HG03565 (cell line): ENCODE results near the gene CEP104.
"Not testable (repeated sequence)": the region's sequence is repeated elsewhere in the genome, so short reads cannot be mapped to it uniquely, and the experiment has no call there.

Experiments used
- ATAC-seq: cut with Tn5 transposase; IDR thresholded peaks from one replicate; pipeline ENCODE4 v1.9.1; 2021; ENCODE audit warnings: mild to moderate bottlenecking, moderate library complexity; ENCODE audit not compliant: unreplicated experiment

The CEP104 gene

DNA sequence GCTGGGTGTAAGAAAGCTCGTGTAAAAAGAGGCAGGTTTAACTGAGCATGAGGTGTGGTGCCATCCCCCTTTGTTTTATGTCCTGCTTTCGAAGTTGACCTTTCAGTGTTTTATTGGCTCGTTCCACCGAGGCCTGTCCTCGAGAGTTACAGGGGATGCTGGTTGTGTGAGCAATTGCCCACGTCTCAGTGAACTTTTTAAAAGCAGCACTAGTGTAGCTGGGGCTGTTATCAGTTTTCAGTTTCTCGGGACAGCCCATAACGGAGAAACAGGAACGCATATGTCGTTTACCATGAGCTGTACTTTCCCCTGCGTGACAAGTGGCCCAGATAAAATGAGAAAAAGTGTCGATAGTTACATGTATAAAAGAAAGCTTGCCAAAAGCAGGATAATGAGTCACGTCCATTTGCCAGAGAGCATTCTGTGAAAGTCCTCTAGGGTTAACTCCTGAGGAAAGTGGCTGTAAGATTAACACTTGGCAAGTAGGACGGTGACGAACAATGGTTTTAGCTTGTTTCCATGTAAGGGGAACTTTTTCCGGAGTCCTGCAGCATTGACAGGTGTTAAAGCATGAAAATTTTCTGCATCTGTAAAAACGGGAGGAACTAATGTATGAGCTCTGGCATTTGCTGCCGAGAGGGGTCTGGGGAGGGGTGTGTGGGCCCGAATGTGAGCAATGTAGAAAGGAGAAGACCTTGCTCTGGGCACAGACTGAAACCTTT, 52.9 kb downstream of the CEP104 start:
- no peak for ATAC-seq

DNA sequence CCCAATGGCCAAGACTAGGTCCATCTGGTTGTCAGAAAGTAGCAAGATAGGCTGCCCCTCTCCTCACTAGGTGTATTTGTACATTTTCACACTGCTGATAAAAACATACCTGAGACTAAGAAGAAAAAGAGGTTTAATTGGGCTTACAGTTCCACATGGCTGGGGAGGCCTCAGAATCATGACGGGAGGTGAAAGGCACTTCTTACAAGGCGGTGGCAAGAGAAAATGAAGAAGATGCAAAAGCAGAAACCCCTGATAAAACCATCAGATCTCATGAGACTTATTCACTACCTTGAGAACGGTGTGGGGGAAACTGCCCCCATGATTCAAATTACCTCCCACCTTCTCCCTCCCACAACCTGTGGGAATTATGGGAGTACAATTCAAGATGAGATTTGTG, 56.2 kb downstream of the CEP104 start:
- not testable (repeated sequence) for ATAC-seq

DNA sequence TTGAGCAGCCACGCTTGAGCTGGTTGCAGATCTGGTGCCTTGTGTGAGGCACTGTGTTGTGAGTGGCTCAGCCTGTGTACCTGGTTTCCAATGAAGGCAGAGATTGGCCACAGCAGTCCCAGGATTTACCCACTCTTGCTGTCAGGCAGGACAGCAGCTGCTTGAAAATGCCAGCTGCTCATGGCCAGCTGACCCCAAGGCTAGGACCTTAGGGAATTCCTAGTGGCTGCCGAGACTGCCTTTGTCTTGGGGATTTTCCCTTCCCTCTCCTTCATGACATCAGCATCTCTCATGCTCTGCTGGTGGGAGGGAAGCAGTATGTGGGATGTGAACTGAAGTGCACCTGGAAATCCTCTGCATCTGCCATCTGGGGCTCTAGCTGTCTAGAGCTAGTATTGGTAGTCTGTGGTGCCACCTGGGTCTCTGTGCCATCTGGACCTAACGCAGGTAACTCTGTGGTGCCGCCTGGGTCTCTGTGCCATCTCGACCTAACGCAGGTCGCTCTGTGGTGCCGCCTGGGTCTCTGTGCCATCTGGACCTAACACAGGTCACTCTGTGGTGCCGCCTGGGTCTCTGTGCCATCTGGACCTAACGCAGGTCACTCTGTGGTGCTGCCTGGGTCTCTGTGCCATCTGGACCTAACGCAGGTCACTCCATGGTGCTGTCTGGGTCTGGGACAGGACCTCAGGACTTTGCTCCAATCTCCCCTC, 56.9 kb downstream of the CEP104 start:
- ATAC-seq = no peak

DNA sequence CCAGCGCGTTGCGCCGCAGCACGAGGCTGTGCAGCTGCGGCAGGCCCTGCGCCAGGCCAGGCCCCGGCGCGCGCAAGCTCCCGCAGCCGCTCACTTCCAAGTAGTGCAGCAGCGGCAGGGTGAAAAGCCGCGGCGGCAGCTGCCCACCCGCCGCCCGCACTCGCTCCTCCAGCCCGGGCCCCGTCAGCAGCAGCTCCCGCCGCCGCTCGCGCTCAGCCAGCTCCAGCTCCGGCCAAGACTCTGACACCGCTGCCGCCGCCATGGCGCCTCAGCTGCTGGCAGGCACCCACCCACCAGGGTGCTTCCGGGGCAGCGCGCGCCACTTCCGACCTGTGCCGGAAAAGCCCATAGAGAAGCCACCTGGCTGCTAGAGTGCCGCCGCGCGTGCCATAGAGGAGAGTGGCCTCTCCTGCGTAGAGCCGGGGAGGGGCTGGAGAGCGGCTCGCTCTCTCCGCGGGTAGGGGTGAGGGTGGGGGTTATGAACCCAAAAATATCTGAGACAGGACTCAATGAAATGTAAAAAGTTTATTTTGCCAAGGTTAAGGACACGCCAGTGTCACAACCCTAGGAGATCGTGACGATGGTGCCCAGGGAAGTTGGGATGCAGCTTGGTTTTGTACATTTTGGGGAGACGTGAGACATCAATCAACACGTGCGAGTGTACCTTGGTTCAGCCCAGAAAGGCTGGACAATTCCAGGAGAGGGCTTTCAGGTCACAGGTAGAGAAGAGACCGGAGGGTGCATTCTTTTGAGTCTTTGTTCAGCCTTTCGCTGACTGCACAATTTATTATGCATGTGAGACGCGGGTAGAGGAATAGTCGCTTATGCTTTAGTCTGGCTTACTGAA, 60.6 kb downstream of the CEP104 start, which contains the start of gene LRRC47:
TSS of gene LRRC47 (minus strand) at position 284 of the 847 bp plus-strand sequence. CDS start at position 262, 22 bp downstream.
- ATAC-seq = peak; percentile 91

DNA sequence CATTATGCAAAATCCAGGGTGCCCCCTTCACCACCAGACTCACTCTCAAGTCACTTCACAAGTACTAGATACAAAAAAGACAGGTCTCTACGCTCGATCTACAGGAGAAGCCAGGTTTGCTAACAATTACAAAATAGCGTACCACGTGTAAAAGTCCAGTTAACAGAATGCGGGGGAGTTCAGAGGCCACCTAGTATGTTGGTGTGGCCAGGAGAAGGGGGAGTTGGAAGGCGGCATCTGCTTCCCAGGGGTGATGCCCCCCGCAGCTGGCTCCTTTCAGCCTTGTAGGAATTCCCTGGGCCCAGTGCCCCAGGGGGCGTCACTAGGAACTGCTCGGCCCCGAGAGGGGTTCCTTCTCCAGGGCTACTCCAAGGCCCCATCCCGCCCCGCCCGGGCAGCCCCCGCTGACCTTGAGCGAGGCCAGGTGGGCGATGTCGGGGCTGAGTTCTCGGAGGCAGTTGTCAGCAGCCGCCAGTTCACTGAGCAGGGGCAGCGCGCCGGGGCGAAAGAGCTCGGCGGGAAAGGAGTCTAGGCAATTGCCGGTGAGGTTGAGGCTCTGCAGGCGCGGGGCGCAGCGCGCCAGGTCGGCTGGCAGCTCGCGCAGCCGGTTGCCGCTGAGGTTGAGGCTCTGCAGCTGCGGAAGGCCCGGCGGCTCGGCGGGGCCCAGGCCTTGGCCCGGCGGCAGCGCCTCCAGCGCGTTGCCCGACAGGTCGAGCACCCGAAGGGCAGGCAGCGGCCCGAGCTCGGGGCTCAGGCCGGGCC, 61.4 kb downstream of the CEP104 start:
- ATAC-seq = peak; percentile 4

DNA sequence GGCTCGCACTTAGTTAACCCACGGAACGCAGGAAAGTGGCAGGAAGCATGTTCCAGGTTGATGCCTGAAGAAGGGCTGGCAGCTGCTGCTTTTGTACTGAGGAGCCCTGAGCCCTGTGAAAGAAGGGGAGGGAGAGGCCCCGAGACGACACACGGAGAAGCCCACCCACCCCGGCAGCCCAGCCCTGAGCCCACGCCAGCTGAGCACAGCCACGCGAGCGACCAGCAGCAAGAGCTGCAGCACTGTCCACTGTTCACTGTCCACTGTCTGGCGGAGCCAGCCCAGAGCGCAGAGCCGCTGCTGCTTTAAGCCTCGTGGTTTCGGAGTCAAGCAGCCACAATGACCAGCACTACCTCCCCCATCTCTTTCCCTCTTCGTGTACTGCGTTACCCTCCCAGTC, 66.1 kb downstream of the CEP104 start:
- no peak for ATAC-seq

- no peak for ATAC-seq
These were observed 66.5 kb downstream of the CEP104 start for GRCh38 chr1:3790500-3790923.

DNA sequence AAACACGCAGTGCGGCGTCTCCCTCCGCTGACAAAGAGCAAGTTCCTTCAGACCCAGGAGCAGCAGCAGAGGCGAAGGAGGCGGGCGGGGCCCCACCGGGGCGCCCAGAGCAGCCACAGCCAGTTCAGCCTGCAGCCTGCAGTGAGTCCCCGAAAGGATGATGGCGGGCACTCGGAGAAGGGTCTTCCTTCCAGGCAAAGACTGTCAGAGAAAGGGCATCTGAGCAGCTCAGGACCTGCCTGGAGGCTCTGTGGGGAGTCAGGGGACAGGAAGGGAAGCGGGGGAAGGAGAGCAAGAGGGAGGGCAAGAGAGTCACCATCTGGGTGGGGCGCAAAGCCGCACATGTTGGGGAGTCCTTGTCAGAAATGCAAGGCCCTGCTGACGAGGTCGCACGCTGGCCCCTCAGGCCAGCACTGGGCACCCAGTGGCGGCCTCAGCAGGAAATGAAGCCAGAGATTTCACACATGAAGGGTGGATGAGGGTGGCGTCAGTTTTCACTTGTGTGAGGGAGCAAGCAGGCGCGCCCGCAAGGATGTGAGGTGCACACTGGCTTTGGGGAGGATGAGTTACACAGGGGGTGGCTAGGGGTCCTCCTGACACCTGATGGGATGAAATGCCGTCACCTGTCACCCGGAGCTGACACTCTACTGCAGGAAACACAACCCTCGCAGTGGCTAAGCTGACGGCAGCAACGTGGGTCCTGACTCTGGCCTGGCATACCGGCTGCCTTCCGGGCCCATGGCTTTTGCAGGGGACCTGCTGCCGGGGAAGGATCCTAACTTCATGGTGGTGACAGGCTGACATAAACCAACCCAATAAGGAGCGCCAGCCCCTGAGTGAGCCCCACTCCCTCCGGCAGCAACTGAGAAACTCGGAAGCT, 67.3 kb downstream of the CEP104 start:
- no peak for ATAC-seq

DNA sequence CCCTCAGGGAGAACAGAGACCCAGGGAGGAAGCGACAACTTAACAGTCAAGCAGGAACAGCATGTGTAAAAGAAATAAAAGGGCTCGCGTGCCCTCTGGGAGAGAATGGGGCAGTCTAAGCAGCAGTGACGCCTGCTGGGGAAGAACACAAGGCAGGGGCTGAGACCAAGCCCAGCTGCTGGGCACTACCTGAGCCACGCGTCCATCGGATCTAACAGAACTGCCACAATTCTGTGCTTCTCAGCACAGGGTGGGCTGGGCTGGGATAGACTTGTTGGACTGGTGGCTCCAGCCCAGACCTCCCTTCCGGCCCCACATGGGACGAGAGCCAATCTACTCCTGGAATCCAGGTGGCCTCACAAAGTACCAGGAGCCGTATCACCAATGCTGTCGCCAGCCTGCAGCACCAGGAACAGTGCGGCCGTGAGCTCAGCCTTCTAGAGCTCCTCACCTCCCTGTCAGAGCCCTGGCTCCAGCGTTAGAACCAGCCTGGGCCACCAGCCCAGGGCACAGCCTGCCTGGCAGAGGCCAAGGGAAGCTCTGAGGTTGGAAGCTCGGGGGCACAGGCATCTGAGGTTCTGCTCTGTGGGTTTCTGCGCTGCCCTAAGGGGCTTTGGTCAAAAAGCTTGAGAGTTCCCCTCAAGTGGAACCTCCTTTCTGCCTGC, 68.1 kb downstream of the CEP104 start:
- no peak for ATAC-seq

DNA sequence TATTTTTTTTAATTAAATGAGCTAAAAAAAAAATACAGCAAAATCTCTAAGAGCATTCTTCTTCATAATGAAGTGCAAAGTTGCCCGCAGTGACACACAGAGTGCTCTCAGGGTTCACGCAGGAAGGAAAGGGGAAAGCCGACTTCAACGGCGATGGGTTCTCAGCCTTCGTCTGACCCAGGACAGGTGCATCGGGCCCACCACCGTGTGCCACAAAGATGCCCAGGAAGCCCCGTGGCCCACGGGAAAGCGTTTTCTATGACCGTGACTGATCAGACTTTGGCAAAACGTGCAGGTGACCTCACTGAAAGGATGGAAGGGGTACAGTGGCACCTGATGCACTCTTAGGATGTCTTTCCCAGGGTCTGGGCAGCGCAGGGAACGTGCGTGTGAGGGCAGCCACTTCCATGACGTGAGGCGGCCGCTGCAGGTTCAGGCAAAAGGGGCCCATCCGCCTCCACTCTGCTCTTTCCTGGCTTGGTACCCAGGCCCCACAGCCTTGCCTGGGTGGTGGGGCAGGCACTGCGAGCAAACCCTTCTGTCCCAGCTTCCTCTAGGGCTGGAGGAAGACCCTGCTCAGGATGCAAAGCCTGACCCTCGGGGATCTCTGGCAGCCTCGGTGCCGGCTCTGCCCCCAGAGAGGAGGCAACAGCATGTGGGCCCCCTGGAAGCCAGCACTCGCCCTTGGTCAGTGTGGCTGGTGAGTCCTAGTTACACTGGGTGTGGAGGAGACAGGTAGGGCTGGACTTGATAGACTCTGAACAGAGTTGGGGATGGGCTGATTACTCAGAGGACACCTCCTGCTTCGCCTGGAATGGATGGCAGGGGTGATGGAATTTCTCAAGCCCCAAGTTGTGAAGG, 69.0 kb downstream of the CEP104 start:
- no peak for ATAC-seq

DNA sequence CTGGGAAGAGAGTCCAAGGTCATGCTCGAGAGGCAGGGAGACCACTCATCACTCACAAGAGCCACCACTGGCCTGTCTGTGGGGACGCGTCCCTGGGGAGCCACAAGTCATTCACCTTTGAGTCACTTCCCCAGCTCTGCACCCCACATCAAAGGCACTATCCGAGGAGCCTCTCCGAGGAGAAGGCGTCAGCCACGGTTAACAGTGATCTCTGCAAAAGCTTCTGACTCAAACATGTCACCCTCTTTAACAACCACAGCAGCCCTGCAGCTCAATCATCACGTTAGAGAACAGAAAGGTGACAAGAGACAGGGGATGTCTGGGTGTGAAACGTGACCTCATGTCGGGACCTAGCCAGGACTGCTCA, 69.7 kb downstream of the CEP104 start:
- peak; percentile 67 for ATAC-seq

- no peak for ATAC-seq
These were observed 70.3 kb downstream of the CEP104 start for GRCh38 chr1:3786468-3787348.

GRCh38 chr1:3785456-3786157, 71.4 kb downstream of the CEP104 start:
- ATAC-seq = no peak

DNA sequence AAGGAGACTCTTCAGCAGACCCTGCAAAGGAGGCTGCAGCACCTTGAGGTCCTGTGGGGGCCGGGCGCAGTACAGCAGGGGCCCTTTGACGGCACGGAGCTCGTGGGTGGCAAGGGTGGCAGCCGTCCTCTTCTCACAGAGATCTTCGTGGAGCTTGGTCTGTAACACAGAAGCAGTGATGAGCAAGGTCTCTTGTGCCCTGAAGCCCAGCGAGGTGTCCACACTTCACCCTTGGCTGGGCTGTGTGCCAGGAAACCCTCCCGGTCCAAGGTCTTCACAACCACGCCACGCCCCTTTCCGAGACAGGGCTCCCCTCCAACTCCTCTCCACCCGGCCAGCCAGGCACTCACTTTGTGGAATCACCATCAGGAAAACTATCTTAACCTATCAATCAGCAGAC, 72.0 kb downstream of the CEP104 start:
- no peak for ATAC-seq

- ATAC-seq = no peak
These were observed 73.1 kb downstream of the CEP104 start for GRCh38 chr1:3783651-3784474.

GRCh38 chr1:3780901-3781300, 76.1 kb downstream of the CEP104 start:
- ATAC-seq = no peak
